A549 (cell line): ENCODE results near the gene PTPRF. TPM values are rescaled to one million over a fixed set of nuclear protein-coding genes. Genes with fewer than 3 reads are reported as not detected.

Experiments
- ATAC-seq, 2 experiments: fragments of 200-7000 bp in 1 of 2; fragments of >200 bp in 1 of 2; cut with Nextera tagmentation in 1 of 2; cut with Tn5 transposase in 1 of 2; 3 replicates each; pipeline versions ENCODE4 v1.8.0 to v1.9.1; 2018 to 2020; ENCODE audit warnings: mild to moderate bottlenecking in 1 of 2, moderate library complexity in 1 of 2
- CTCF ChIA-PET: fragments of 300-600 bp; sonication (Branson Sonifier 250); formaldehyde crosslinking; extraction: SDS; loops from one replicate; lab custom pipeline; 2021; ENCODE audit warnings: antibody characterized with exemption, inconsistent platforms; lab: Yijun Ruan, JAX
- POLR2A ChIA-PET: fragments of 350-600 bp; formaldehyde crosslinking; extraction: SDS; loops from one replicate; lab custom pipeline; 2021; ENCODE audit warnings: antibody characterized with exemption, inconsistent platforms; lab: Yijun Ruan, JAX
- DNase-seq, 2 experiments: peaks; one replicate each; pipeline versions ENCODE4 v3.0.0 to v3.0.0-alpha.2; 2011 to 2016; ENCODE audit warnings: low read depth in 1 of 2, low spot score in 1 of 2
- FAIRE-seq: peaks from 2 replicates; lab custom pipeline; 2011; peaks lifted over from hg19 to GRCh38; lab: Jason Lieb, UNC
- H3K27ac ChIP-seq, 2 experiments: fragments of >200 bp; sonication (Bioruptor Twin); formaldehyde crosslinking; 3 replicates each; pipeline ENCODE4 v1.5.1; 2016 to 2017
- H3K4me1 ChIP-seq: fragments of >200 bp; sonication (Bioruptor Twin); formaldehyde crosslinking; 3 replicates; pipeline ENCODE4 v1.6.1; 2016
- H3K4me2 ChIP-seq: fragments of >200 bp; sonication (Bioruptor Twin); formaldehyde crosslinking; 3 replicates; pipeline ENCODE4 v1.6.1; 2016
- H3K4me3 ChIP-seq: fragments of >200 bp; sonication (Bioruptor Twin); formaldehyde crosslinking; 3 replicates; pipeline ENCODE4 v1.5.1; 2016
- H3K9me3 ChIP-seq: fragments of >200 bp; sonication (Bioruptor Twin); formaldehyde crosslinking; 3 replicates; pipeline ENCODE4 v1.6.1; 2016
- BHLHE40 ChIP-seq: IDR thresholded peaks from 2 replicates; pipeline ENCODE4 v1.6.1; 2012; ENCODE audit warnings: low read depth, low read length, inconsistent platforms
- CBX2 ChIP-seq: fragments of 200-600 bp; sonication (generic); IDR thresholded peaks from 2 replicates; pipeline ENCODE4 v1.6.1; 2016; ENCODE audit warnings: low read depth, mild to moderate bottlenecking, borderline replicate concordance
- CHD2 ChIP-seq: fragments of 150-350 bp; IDR thresholded peaks from 2 replicates; pipeline ENCODE4 v1.6.1; 2014; ENCODE audit warnings: low read length; ENCODE audit not compliant: partially characterized antibody
- CHD4 ChIP-seq: fragments of 200-600 bp; sonication (generic); IDR thresholded peaks from 2 replicates; pipeline ENCODE4 v1.6.1; 2016; ENCODE audit warnings: antibody characterized with exemption, mild to moderate bottlenecking, borderline replicate concordance
- EHF ChIP-seq: fragments of 250-450 bp; sonication (Bioruptor Pico); IDR thresholded peaks from 2 replicates; pipeline ENCODE4 v1.5.0; 2020; ENCODE audit warnings: mild to moderate bottlenecking
- HES2 ChIP-seq: fragments of >200 bp; sonication (Bioruptor Twin); formaldehyde crosslinking; IDR thresholded peaks from 2 replicates; pipeline ENCODE4 v1.6.1; 2016
- HOXA7 ChIP-seq: fragments of 250-450 bp; sonication (Bioruptor Pico); IDR thresholded peaks from 2 replicates; pipeline ENCODE4 v1.5.0; 2020; ENCODE audit warnings: mild to moderate bottlenecking, moderate library complexity
- HOXB5 ChIP-seq: fragments of 250-450 bp; sonication (Bioruptor Pico); IDR thresholded peaks from 2 replicates; pipeline ENCODE4 v1.5.0; 2020; ENCODE audit warnings: mild to moderate bottlenecking, moderate library complexity
- KDM1A ChIP-seq: fragments of 200-600 bp; sonication (generic); IDR thresholded peaks from 2 replicates; pipeline ENCODE4 v1.6.1; 2016; ENCODE audit warnings: low read depth, mild to moderate bottlenecking
- KDM5A ChIP-seq: fragments of 200-600 bp; sonication (generic); IDR thresholded peaks from 2 replicates; pipeline ENCODE4 v1.6.1; 2016; ENCODE audit warnings: antibody characterized with exemption, mild to moderate bottlenecking
- MAZ ChIP-seq: fragments of 150-350 bp; IDR thresholded peaks from 2 replicates; pipeline ENCODE4 v1.6.1; 2014; ENCODE audit warnings: antibody characterized with exemption, low read depth, low read length, borderline replicate concordance
- NFE2L2 ChIP-seq: fragments of 150-350 bp; conservative IDR thresholded peaks from 2 replicates; pipeline ENCODE4 v1.6.1; 2014; ENCODE audit warnings: low read length
- NPAS2 ChIP-seq: fragments of 250-450 bp; sonication (Bioruptor Pico); IDR thresholded peaks from 2 replicates; pipeline ENCODE4 v1.8.0; 2022; ENCODE audit warnings: mild to moderate bottlenecking, moderate library complexity, borderline replicate concordance
- POLR2A ChIP-seq: IDR thresholded peaks from 2 replicates; pipeline ENCODE4 v1.6.1; 2012; ENCODE audit warnings: mild to moderate bottlenecking, low read length
- RARB ChIP-seq: fragments of 250-450 bp; sonication (Bioruptor Pico); IDR thresholded peaks from 2 replicates; pipeline ENCODE4 v1.8.0; 2021; ENCODE audit warnings: mild to moderate bottlenecking, moderate library complexity
- RCOR1 ChIP-seq: fragments of 150-350 bp; IDR thresholded peaks from 2 replicates; pipeline ENCODE4 v1.6.1; 2014; ENCODE audit warnings: antibody characterized with exemption, low read length, low read depth
- SMC3 ChIP-seq: fragments of >200 bp; sonication (Bioruptor Twin); formaldehyde crosslinking; IDR thresholded peaks from 3 replicates; pipeline ENCODE4 v1.6.1; 2018; ENCODE audit warnings: inconsistent platforms
- WGBS: methylation state at CpG from one replicate; pipeline ENCODE4 v1.1.6; 2017; ENCODE audit errors: missing lambda C conversion rate; 5-methylcytosine and 5-hydroxymethylcytosine counted together
- polyA plus RNA-seq, 4 experiments: library from polyadenylated mRNA; depleted of rRNA in 3 of 4; stranded (reverse); fragments of >200 nt; fragmentation: RNase III in 1 of 4; extraction: RNeasy Plus Mini Kit Qiagen cat#74134 plus additional on column Dnase treatment in 1 of 4; gene quantifications; 2 replicates in 3 of 4; 3 replicates in 1 of 4; pipeline ENCODE4 v1.2.3, GENCODE V29; 2011 to 2017
- TF ChIP-seq, protein P1 (sequence below): fragments of 250-450 bp; sonication (Bioruptor Pico); IDR thresholded peaks from 2 replicates; pipeline ENCODE4 v1.5.0; 2021; ENCODE audit warnings: mild to moderate bottlenecking, moderate library complexity, borderline replicate concordance
- TF ChIP-seq, protein P2 (sequence below): IDR thresholded peaks from 2 replicates; pipeline ENCODE4 v1.6.1; 2012
- TF ChIP-seq, protein P3 (sequence below): IDR thresholded peaks from 2 replicates; pipeline ENCODE4 v1.6.1; 2012; ENCODE audit warnings: low read depth, borderline replicate concordance
- TF ChIP-seq, protein P4 (sequence below): fragments of 200-600 bp; sonication (generic); IDR thresholded peaks from 2 replicates; pipeline ENCODE4 v1.6.1; 2016; ENCODE audit warnings: antibody characterized with exemption, mild to moderate bottlenecking, moderate library complexity

PTPRF gene
- polyA plus RNA-seq, 2 of the 4 experiments (the other 2 are of a cell fraction) = 68.5 to 96.5 TPM

GRCh38 chr1:43600033-43601020 lies 69.6 kb downstream of the PTPRF start:
- POLR2A ChIA-PET = no interaction called here
- no peak for ATAC-seq
- no peak for FAIRE-seq
- Histone ChIP-seq H3K4me3 (no peak overlapping the region), H3K4me2 (no peak overlapping the region), H3K9me3 (no peaks in the 10 kb centered on the region), H3K27ac (no peak overlapping the region), H3K4me1 (no peaks in the 10 kb centered on the region)
- CTCF ChIA-PET = interaction anchor here (1.2 kb wide), 1 partner anchor 27 kb away, joined by 3 read pairs; no protein-coding TSS in a partner anchor
- TF ChIP-seq RARB (CRISPR knock-in tag) (no peak), KDM1A (no peak), BHLHE40 (no peak), HES2 (no peak), CHD2 (no peak), SMC3 (no peak), MAZ (no peak), HOXB5 (CRISPR knock-in tag) (no peak)
- no peak for DNase-seq
- 85% methylated on average over 12 of the region's 19 CpGs for WGBS

DNA sequence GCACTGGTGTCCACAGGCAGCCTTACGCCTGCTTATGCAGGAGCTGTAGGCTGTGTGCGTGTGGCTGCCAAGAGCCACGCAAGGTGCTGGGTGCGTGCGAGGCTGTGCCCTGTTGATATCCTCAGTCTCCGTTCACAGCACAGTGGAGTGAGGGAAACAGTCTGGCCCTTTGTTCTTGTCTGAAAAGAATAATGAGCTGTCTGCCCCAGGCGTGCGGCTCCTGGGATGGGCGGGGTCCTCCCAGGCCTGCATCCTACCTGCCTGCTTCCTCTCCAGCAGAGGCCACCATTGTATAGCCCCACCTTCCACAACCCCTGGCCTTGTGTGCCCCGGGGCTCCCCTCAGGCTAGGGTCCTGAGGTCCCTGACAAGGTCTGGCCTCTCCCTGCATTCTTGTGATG lies 72.3 kb downstream of the PTPRF start:
- ChIA-PET CTCF (no interaction called here), POLR2A (no interaction called here)
- TF ChIP-seq RCOR1 (no peak), RARB (CRISPR knock-in tag) (no peak), CHD4 (no peak), KDM5A (no peak), NFE2L2 (no peak), HOXA7 (CRISPR knock-in tag) (no peak), CBX2 (no peak), MAZ (no peak), HOXB5 (CRISPR knock-in tag) (no peak), NPAS2 (CRISPR knock-in tag) (no peak), KDM1A (no peak), POLR2A (no peak), EHF (CRISPR knock-in tag) (no peak)
- TF ChIP-seq, protein P1, sequence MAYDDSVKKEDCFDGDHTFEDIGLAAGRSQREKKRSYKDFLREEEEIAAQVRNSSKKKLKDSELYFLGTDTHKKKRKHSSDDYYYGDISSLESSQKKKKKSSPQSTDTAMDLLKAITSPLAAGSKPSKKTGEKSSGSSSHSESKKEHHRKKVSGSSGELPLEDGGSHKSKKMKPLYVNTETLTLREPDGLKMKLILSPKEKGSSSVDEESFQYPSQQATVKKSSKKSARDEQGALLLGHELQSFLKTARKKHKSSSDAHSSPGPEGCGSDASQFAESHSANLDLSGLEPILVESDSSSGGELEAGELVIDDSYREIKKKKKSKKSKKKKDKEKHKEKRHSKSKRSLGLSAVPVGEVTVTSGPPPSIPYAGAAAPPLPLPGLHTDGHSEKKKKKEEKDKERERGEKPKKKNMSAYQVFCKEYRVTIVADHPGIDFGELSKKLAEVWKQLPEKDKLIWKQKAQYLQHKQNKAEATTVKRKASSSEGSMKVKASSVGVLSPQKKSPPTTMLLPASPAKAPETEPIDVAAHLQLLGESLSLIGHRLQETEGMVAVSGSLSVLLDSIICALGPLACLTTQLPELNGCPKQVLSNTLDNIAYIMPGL (CRISPR knock-in tag) = no peak
- TF ChIP-seq, protein P2, sequence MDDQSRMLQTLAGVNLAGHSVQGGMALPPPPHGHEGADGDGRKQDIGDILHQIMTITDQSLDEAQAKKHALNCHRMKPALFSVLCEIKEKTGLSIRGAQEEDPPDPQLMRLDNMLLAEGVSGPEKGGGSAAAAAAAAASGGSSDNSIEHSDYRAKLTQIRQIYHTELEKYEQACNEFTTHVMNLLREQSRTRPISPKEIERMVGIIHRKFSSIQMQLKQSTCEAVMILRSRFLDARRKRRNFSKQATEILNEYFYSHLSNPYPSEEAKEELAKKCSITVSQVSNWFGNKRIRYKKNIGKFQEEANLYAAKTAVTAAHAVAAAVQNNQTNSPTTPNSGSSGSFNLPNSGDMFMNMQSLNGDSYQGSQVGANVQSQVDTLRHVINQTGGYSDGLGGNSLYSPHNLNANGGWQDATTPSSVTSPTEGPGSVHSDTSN = no peak
- TF ChIP-seq, protein P3, sequence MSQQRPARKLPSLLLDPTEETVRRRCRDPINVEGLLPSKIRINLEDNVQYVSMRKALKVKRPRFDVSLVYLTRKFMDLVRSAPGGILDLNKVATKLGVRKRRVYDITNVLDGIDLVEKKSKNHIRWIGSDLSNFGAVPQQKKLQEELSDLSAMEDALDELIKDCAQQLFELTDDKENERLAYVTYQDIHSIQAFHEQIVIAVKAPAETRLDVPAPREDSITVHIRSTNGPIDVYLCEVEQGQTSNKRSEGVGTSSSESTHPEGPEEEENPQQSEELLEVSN = no peak
- TF ChIP-seq, protein P4, sequence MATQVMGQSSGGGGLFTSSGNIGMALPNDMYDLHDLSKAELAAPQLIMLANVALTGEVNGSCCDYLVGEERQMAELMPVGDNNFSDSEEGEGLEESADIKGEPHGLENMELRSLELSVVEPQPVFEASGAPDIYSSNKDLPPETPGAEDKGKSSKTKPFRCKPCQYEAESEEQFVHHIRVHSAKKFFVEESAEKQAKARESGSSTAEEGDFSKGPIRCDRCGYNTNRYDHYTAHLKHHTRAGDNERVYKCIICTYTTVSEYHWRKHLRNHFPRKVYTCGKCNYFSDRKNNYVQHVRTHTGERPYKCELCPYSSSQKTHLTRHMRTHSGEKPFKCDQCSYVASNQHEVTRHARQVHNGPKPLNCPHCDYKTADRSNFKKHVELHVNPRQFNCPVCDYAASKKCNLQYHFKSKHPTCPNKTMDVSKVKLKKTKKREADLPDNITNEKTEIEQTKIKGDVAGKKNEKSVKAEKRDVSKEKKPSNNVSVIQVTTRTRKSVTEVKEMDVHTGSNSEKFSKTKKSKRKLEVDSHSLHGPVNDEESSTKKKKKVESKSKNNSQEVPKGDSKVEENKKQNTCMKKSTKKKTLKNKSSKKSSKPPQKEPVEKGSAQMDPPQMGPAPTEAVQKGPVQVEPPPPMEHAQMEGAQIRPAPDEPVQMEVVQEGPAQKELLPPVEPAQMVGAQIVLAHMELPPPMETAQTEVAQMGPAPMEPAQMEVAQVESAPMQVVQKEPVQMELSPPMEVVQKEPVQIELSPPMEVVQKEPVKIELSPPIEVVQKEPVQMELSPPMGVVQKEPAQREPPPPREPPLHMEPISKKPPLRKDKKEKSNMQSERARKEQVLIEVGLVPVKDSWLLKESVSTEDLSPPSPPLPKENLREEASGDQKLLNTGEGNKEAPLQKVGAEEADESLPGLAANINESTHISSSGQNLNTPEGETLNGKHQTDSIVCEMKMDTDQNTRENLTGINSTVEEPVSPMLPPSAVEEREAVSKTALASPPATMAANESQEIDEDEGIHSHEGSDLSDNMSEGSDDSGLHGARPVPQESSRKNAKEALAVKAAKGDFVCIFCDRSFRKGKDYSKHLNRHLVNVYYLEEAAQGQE = no peak
- WGBS = 80% methylated on average over 3 of the region's 10 CpGs
- Histone ChIP-seq H3K4me2 (no peak overlapping the region), H3K4me1 (no peaks in the 10 kb centered on the region), H3K4me3 (no peak overlapping the region), H3K27ac (no peak overlapping the region), H3K9me3 (no peaks in the 10 kb centered on the region)
- no peak for FAIRE-seq
- no peak for ATAC-seq
- DNase-seq = no peak
